Panc1 (cell line): ENCODE results near the gene TATDN3. TPM values are rescaled to one million over a fixed set of nuclear protein-coding genes. Genes with fewer than 3 reads are reported as not detected.

Source experiments
- ATAC-seq: fragments of 200-7000 bp; cut with Tn5 transposase; 2 replicates; pipeline ENCODE4 v1.9.1; 2020; ENCODE audit warnings: mild to moderate bottlenecking, moderate library complexity
- Bru-seq: library from RNA; stranded (reverse); fragments of 400-500 nt; gene quantifications from one replicate; lab custom pipeline; 2021; lab: Mats Ljungman, UMichigan
- BruChase-seq, 2 experiments: library from RNA; stranded (reverse); fragments of 400-500 nt; gene quantifications; one replicate each; lab custom pipeline; 2021; lab: Mats Ljungman, UMichigan
- BruUV-seq: library from RNA; stranded (reverse); fragments of 400-500 nt; replicated peaks from 2 replicates; lab custom pipeline; 2021; lab: Mats Ljungman, UMichigan
- CTCF ChIA-PET: fragments of 300-600 bp; sonication (Branson Sonifier 250); formaldehyde crosslinking; loops from one replicate; lab custom pipeline; 2022; ENCODE audit warnings: antibody characterized with exemption; lab: Charles Lee
- POLR2A ChIA-PET: fragments of 300-600 bp; sonication (Branson Sonifier 250); formaldehyde crosslinking; loops from one replicate; lab custom pipeline; 2022; ENCODE audit warnings: antibody characterized with exemption; lab: Charles Lee
- DNase-seq: peaks from one replicate; pipeline ENCODE4 v3.0.0-alpha.2; 2010; ENCODE audit warnings: low read depth, low spot score
- H3K27ac ChIP-seq: 2 replicates; pipeline ENCODE4 v1.5.1; 2011; ENCODE audit warnings: mild to moderate bottlenecking, low read length, inconsistent platforms
- H3K27me3 ChIP-seq: fragments of 200-500 bp; sonication (Bioruptor generic); 2 replicates; pipeline ENCODE4 v1.6.0; 2014; ENCODE audit warnings: low read length, inconsistent platforms; ENCODE audit not compliant: control insufficient read depth, insufficient read depth
- H3K36me3 ChIP-seq: fragments of 200-500 bp; sonication (Bioruptor generic); 2 replicates; pipeline ENCODE4 v1.5.1; 2014; ENCODE audit warnings: inconsistent platforms, mild to moderate bottlenecking, low read length, moderate library complexity; ENCODE audit not compliant: control insufficient read depth, insufficient read depth
- H3K4me1 ChIP-seq: 2 replicates; pipeline ENCODE4 v1.5.1; 2011; ENCODE audit warnings: inconsistent platforms, mild to moderate bottlenecking, low read length, moderate library complexity; ENCODE audit not compliant: control insufficient read depth, insufficient read depth
- H3K4me3 ChIP-seq, 2 experiments: 2 replicates each; pipeline ENCODE4 v1.5.1; 2011 to 2012; ENCODE audit warnings: low read depth in 2 of 2, low read length in 2 of 2, mild to moderate bottlenecking in 2 of 2, inconsistent platforms in 1 of 2, moderate library complexity in 1 of 2
- H3K9me3 ChIP-seq: fragments of 200-500 bp; sonication (Bioruptor generic); 2 replicates; pipeline ENCODE4 v1.5.1; 2014; ENCODE audit warnings: low read depth, mild to moderate bottlenecking, inconsistent platforms, low read length, moderate library complexity; ENCODE audit not compliant: control insufficient read depth, insufficient read depth
- CTCF ChIP-seq: fragments of 450-650 bp; IDR thresholded peaks from 2 replicates; pipeline ENCODE4 v1.5.1; 2017; ENCODE audit warnings: mild to moderate bottlenecking
- POLR2AphosphoS5 ChIP-seq: IDR thresholded peaks from 2 replicates; pipeline ENCODE4 v1.6.1; 2012; ENCODE audit warnings: mild to moderate bottlenecking, low read depth, low read length, moderate library complexity
- SIN3A ChIP-seq: IDR thresholded peaks from 2 replicates; pipeline ENCODE4 v1.6.1; 2012; ENCODE audit warnings: low read depth, mild to moderate bottlenecking, low read length, moderate library complexity, borderline replicate concordance; ENCODE audit not compliant: insufficient read depth
- TCF7L2 ChIP-seq: IDR thresholded peaks from 2 replicates; pipeline ENCODE4 v1.6.1; 2011; ENCODE audit warnings: mild to moderate bottlenecking, low read depth, low read length, inconsistent platforms
- in situ Hi-C: cut with HindIII; loops from 2 replicates; pipeline ENCODE4 v1.10.0; 2016; ENCODE audit warnings: low sequenced_read_pairs, low pct_unique_long_range_greater_than_20kb
- intact Hi-C: fragments of 100-400 bp; cut with micrococcal nuclease; formaldehyde crosslinking; loops from one replicate; pipeline ENCODE4 v1.10.0; 2022; ENCODE audit not compliant: unreplicated experiment
- long read RNA-seq: library from polyadenylated mRNA; unstranded; transcript quantifications from one replicate; pipeline ENCODE4 v2.0.0, GENCODE V29; 2021; ENCODE audit not compliant: unreplicated experiment
- polyA plus RNA-seq: library from polyadenylated mRNA; unstranded; fragments of >200 nt; gene quantifications from one replicate; pipeline ENCODE4 v1.2.1, GENCODE V29; 2012; ENCODE audit warnings: missing spikeins; ENCODE audit not compliant: insufficient read length
- total RNA-seq: library from RNA; stranded (reverse); gene quantifications from one replicate; pipeline ENCODE4 v1.2.1, GENCODE V29; 2021; ENCODE audit not compliant: unreplicated experiment
- TF ChIP-seq, protein P1 (sequence below), 2 experiments: IDR thresholded peaks; 2 replicates each; pipeline ENCODE4 v1.6.1; 2011 to 2012; ENCODE audit warnings: low read depth in 2 of 2, control low read depth in 1 of 2, low read length in 1 of 2, mild to moderate bottlenecking in 1 of 2, moderate library complexity in 1 of 2; ENCODE audit not compliant: insufficient read depth in 1 of 2

Gene TATDN3, protein sequence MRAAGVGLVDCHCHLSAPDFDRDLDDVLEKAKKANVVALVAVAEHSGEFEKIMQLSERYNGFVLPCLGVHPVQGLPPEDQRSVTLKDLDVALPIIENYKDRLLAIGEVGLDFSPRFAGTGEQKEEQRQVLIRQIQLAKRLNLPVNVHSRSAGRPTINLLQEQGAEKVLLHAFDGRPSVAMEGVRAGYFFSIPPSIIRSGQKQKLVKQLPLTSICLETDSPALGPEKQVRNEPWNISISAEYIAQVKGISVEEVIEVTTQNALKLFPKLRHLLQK
- total RNA-seq (9.5 TPM), Bru-seq, nascent RNA (percentile 50 among the genes with signal in this experiment), BruChase-seq, experiment 1, labeled RNA remaining after a 2-hour chase (percentile 53 among the genes with signal in this experiment), BruChase-seq, experiment 2, labeled RNA remaining after a 6-hour chase (percentile 53 among the genes with signal in this experiment)
- 11.4 TPM for polyA plus RNA-seq
- long read RNA-seq, transcript TATDN3-202 (10 exons, 2,389 nt), result major isoform, 10 of 21 reads
- long read RNA-seq, partial matches to known transcripts, result 0 of 21 reads
- long read RNA-seq, other reads (novel, unspliced or antisense), result 5 of 21 reads

GRCh38 chr1:212791676-212792395, at the start of gene TATDN3, which contains the start of gene NSL1:
TSS of gene TATDN3 (plus strand) at chr1:212791894. CDS start at chr1:212791922, 28 bp downstream.
TSS of gene NSL1 (minus strand) at chr1:212791777. CDS start at chr1:212791763, 14 bp downstream.
- peak; percentile 97 for ATAC-seq
- CTCF ChIA-PET, result interaction anchor here (0.7 kb wide), 1 partner anchor 363 kb away, joined by 7 read pairs; no protein-coding TSS in a partner anchor
- no peaks in the 10 kb centered on the region for H3K27me3 ChIP-seq
- peak within 1 kb of the TSS; percentile 81 for H3K27ac ChIP-seq
- POLR2A ChIA-PET, result interaction anchor here (0.6 kb wide), 1 partner anchor 174 kb away, joined by 4 read pairs; no protein-coding TSS in a partner anchor
- in situ Hi-C loops, result no loop called here
- peak; percentile 73 for DNase-seq
- TSS peak; percentile 83 for BruUV-seq
- intact Hi-C loops, result no loop called here
- TF ChIP-seq CTCF, result no peak
- peak; percentile 95 for TF ChIP-seq POLR2AphosphoS5
- TF ChIP-seq, protein P1, sequence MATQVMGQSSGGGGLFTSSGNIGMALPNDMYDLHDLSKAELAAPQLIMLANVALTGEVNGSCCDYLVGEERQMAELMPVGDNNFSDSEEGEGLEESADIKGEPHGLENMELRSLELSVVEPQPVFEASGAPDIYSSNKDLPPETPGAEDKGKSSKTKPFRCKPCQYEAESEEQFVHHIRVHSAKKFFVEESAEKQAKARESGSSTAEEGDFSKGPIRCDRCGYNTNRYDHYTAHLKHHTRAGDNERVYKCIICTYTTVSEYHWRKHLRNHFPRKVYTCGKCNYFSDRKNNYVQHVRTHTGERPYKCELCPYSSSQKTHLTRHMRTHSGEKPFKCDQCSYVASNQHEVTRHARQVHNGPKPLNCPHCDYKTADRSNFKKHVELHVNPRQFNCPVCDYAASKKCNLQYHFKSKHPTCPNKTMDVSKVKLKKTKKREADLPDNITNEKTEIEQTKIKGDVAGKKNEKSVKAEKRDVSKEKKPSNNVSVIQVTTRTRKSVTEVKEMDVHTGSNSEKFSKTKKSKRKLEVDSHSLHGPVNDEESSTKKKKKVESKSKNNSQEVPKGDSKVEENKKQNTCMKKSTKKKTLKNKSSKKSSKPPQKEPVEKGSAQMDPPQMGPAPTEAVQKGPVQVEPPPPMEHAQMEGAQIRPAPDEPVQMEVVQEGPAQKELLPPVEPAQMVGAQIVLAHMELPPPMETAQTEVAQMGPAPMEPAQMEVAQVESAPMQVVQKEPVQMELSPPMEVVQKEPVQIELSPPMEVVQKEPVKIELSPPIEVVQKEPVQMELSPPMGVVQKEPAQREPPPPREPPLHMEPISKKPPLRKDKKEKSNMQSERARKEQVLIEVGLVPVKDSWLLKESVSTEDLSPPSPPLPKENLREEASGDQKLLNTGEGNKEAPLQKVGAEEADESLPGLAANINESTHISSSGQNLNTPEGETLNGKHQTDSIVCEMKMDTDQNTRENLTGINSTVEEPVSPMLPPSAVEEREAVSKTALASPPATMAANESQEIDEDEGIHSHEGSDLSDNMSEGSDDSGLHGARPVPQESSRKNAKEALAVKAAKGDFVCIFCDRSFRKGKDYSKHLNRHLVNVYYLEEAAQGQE (IDR thresholded peaks at IDR 0.05; ENCODE audit: insufficient read depth in 1 of 2, low read depth in 2 of 2, low read length in 1 of 2), result peak in 1 of 2 experiments; percentile 64; a peak in 1 of 4 replicates
- TF ChIP-seq SIN3A, result peak; percentile 92; the same call in 1 of the 2 replicates
- peak; percentile 46; the same call in 1 of the 2 replicates for TF ChIP-seq TCF7L2
- H3K4me1 ChIP-seq, result peaks cover 8% of the 10 kb centered on the region; the same call in 1 of the 2 replicates
- no peaks in the 10 kb centered on the region for H3K9me3 ChIP-seq
- peaks cover 2% of the 10 kb centered on the region for H3K36me3 ChIP-seq
- peak within 1 kb of the TSS; percentile 94 to 98 for H3K4me3 ChIP-seq

- Histone ChIP-seq H3K27ac (no peak overlapping the region), H3K27me3 (no peaks in the 10 kb centered on the region), H3K4me3 (no peak overlapping the region), H3K36me3 (no peaks in the 10 kb centered on the region), H3K4me1 (peaks cover 2% of the 10 kb centered on the region; the same call in 1 of the 2 replicates), H3K9me3 (no peaks in the 10 kb centered on the region)
- no peak for ATAC-seq
- no TSS peak for BruUV-seq
- no peak for DNase-seq
- in situ Hi-C loops, result no loop called here
- POLR2A ChIA-PET, result no interaction called here
- CTCF ChIA-PET, result no interaction called here
- TF ChIP-seq, protein P1 (IDR thresholded peaks at IDR 0.05; ENCODE audit: insufficient read depth in 1 of 2, low read depth in 2 of 2, low read length in 1 of 2), result no peak
- TF ChIP-seq CTCF (no peak), SIN3A (no peak), TCF7L2 (no peak), POLR2AphosphoS5 (no peak)
- intact Hi-C loops, result no loop called here
These were observed 47.7 kb upstream of the TATDN3 start for GRCh38 chr1:212743901-212744475.
